HG03460 (cell line): ENCODE results near the gene ATXN7L1.

Experiments used
- ATAC-seq: cut with Tn5 transposase; IDR thresholded peaks from one replicate; pipeline ENCODE4 v1.9.1; 2021; ENCODE audit not compliant: unreplicated experiment

The ATXN7L1 gene

GRCh38 chr7:105830405-105831301 lies 45.7 kb downstream of the ATXN7L1 start:
- ATAC-seq = no peak

- no peak for ATAC-seq
These were observed 46.6 kb downstream of the ATXN7L1 start for GRCh38 chr7:105829681-105830322.

DNA sequence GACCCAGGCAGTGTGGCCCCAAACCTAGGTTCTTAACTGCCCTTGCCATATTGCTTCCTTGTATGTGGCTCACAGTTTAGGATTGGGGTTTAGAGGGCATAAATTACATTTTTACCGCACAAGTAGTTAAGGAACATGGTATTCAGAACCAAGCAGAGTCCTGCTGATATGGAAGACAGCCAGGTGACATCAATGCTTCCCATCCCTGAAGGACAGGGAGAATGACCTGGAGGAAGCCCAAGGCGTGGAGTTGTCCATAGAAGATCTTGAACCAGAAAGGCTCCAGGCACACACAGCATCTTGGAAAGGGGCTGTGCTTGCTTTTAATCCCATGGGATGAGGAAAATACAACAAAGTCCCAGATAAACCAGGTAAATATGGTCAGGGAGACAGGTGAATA lies 48.3 kb downstream of the ATXN7L1 start:
- ATAC-seq = no peak

DNA sequence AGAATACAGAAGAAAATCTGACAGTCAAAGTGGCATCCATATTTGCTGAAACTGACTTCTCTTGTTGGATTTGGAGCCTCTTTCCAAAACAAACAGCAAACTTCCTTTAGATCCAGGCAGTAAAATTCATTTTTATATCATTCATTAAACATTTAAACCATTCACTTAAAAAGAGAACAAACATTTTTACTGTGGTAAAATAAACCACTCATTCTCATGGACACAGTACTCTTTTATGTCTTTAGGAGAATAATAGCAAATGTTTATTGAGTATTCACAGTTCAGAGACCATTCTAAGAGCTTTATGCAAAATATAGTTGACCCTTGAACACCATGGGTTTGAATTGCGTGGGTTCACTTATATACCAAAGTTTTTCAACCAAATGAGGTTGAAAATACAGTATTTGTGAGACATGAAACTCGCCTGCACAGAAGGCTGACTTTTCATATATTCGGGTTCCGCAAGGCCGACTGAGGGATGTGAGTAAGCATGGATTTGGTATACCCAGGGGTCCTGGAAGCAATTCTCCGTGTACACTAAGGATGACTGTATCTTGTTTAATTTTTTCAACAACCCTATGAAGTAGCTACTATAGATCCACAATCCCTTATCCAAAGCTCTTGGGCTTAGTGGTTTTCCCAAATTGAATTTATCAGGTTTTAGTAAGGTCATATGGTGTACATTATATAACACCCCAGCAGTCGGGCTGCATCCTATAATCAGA lies 49.1 kb downstream of the ATXN7L1 start:
- ATAC-seq = no peak

DNA sequence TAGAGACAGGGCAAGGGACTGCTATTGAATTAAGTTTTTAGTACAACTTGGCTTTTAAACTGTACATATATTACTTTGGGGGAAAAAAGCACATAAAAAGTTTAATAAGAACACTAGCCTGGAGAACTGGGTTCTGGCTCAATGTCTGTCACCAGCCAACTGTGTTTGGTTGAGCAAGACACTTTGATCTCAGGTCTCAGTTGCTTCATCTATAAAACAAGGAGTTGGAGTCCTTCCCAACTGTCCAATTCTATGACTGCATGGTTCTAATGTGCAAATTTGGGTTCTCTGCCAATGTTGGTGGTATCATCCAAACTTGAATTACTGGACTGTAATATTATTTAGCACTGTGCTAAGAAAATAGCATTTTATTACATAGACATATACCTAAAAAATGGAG lies 50.3 kb downstream of the ATXN7L1 start:
- no peak for ATAC-seq

GRCh38 chr7:105825371-105825770 lies 51.0 kb downstream of the ATXN7L1 start:
- ATAC-seq = no peak

GRCh38 chr7:105822806-105823205 lies 53.6 kb downstream of the ATXN7L1 start:
- no peak for ATAC-seq

DNA sequence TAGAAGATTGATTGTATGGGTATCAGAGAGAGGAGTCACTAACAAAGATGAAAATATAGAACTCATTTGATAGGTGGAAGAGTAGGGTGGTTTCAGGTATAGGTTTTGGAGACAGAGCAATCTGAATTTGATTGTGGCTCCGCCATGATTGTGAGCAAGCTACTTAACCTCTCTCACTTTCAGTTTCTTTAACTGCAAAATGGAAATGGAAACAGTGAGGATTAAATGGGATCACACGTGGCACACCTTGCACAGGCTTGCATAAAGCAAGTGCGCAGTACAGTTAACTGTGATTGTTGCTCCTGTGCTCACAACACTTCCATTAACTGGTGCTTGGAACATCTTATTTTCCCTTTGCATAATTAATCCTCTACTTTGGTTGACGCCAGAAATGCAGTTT lies 54.9 kb downstream of the ATXN7L1 start:
- no peak for ATAC-seq

DNA sequence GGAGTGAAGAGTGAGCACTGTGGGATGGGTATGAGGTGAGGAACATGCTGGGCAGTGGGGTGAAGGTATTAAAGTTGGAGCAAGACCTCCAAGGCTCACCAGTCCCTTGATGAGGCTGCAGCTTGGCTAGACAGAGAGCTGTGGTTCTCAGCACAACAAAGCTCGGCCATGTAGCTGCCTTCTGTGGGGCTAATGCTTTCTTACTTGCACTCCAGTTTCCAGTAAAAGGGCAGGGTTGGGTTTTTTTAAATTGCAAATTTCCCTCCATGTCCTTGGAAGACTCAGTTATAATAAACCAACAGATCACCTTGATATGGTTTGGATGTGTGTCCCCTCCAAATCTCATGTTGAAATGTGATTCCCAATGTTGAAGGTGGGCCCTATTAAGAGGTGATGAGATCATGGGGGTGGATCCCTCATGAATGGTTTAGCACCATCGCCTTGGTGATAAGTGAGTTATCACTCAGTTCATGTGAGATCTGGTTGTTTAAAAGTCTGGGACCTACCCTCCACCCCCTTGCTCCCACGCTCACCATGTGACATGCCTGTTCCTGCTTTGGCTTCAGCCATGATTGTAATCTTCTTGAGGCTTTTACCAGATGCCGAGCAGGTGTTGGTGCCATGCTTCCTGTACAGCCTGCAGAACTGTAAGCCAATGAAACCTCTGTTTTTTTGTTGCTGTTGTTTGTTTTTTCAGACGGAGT lies 55.9 kb downstream of the ATXN7L1 start:
- ATAC-seq = no peak

GRCh38 chr7:105819559-105819958 lies 56.8 kb downstream of the ATXN7L1 start:
- no peak for ATAC-seq

- no peak for ATAC-seq
These were observed 59.3 kb downstream of the ATXN7L1 start for GRCh38 chr7:105816954-105817615.

DNA sequence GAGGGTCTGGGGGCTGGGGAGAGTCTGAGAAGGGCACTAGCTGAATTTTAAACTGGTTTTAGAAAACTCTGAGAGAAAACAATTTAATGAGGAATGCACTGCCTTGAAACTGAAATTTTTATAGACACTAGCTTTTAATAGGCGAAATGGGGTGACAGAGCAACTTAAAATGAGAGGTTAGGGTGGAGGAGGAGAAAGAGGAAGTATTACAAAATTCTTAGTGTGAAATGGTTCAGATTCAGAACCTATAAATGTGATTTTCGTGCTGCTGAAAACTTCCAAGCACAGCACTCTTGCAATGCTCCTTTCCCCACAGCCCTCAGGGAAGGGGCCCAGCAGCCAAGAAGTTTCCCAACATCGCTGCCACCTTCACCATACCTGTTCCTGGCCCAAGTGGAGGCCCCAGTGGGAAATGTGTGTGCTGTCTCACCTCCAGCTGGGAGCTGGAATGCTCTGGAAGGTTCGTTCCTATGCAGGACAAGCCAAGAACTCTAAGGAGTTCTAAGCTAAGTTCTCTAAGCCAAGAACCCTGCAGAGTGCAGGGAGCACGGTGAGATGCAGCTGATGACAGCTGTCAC lies 60.0 kb downstream of the ATXN7L1 start:
- no peak for ATAC-seq

- ATAC-seq = no peak
These were observed 60.8 kb downstream of the ATXN7L1 start for GRCh38 chr7:105815576-105815975.

DNA sequence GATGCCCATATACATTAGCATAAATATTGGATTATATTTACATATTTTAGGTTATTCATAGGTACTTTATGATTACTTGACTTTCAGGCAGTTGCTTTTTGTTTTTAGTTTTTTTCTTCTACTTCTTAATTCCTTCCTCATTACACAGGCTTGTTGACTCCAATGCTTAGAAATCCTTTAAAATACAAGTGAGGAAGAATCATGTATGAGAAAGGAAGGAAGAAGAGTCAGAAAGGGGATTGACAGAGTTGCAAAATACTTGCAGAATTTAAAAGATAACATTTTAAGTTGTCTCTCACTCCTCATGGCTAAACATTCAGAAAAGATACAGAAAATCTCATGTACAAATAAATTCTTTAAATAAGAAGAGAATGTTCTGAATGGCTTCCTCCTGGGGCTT lies 61.9 kb downstream of the ATXN7L1 start:
- no peak for ATAC-seq

DNA sequence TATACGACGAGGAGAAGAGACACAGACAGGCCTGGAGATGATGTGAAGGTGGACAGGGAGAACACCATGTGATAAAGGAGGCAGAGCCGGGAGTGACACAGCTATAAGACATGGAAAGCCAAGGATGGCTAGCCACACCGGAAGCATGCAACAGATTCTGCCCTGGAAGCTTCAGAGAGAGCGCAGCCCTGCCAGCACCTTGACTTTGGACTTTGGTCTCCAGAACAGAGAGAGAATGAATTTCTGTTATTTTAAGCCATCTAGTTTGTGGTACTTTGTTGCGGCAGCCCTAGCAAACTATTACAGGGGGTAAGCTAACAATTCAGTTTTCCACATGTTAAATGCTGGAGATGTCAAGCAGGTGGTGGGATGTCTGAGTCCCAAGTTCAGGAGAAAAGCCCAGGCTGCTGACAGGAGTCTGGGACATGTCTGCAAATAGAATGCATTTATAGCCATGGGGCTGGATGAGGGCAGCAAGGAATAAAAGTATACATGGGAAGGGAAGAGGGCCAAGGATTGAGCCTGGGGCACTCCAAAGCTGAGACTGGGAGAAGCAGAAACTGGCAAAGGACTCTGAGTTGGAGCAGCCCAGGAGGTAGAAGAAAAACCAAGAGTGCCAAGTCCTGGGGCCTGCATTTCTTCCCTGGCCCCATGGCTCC lies 65.1 kb downstream of the ATXN7L1 start:
- ATAC-seq = no peak

DNA sequence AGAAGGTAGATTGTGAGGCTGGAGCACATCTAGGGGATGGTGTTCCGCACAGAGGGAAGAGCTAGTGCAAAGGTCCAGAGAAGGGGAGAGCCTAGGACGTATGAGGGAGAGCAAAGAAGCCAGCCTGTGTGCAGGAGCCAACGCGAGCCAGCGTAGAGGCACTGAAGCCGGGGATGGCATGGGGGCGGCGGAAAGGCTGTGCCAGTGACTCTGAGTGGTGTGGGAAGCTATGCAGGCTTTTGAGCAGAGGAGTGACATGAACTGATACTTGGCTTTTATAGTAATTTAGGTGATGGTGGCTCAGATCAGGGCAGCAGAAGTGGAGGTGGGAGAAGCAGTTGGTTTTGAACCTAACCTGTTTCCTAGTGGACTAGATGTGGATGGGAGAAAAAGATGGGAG lies 65.8 kb downstream of the ATXN7L1 start:
- ATAC-seq = no peak

- ATAC-seq = peak; percentile 98
These were observed 67.5 kb downstream of the ATXN7L1 start for GRCh38 chr7:105808703-105809590.

- no peak for ATAC-seq
These were observed 68.2 kb downstream of the ATXN7L1 start for GRCh38 chr7:105808209-105808608.

DNA sequence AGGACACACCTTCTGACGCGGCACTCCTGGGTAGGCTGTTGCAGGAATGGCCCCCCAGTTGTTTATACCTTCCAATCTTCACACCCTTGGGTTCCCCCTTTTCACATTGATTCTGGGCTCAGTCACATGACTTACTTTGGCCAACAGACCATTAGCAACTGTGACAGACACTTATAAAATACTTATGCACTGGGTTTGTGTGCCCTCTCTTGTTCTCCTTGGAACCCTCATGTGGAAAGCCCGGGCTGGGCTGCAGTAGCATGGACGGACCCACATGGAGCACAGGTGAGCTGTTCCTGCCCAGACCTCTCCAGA lies 69.0 kb downstream of the ATXN7L1 start:
- ATAC-seq = no peak
